Neural cell (in vitro differentiated cells): Measurements from ENCODE around the gene DMRT1. TPM values are rescaled to one million over a fixed set of nuclear protein-coding genes. Genes with fewer than 3 reads are reported as not detected.
"Not testable (repeated sequence)": the region's sequence is repeated elsewhere in the genome, so short reads cannot be mapped to it uniquely, and the experiment has no call there.

Experiments used
- H2AFZ ChIP-seq: fragments of 200-600, 300-800 bp; sonication (generic), shearing (Covaris generic); 2 replicates; pipeline ENCODE4 v1.6.0; 2014; ENCODE audit warnings: low read depth, mild to moderate bottlenecking, antibody characterized with exemption, low read length, moderate library complexity
- H3F3A ChIP-seq: fragments of 200-600 bp; shearing (Covaris generic); 2 replicates; pipeline ENCODE4 v1.6.1; 2016; ENCODE audit warnings: mild to moderate bottlenecking, moderate library complexity, mixed read lengths, antibody characterized with exemption, low read length; ENCODE audit not compliant: insufficient read depth, poor library complexity, severe bottlenecking
- H3K27ac ChIP-seq: fragments of 200-600, 300-800 bp; sonication (generic), shearing (Covaris generic); 2 replicates; pipeline ENCODE4 v1.5.1; 2014; ENCODE audit warnings: mild to moderate bottlenecking, low read length, moderate library complexity
- H3K27me3 ChIP-seq: fragments of 300-800, 200-600 bp; sonication (generic), shearing (Covaris generic); 2 replicates; pipeline ENCODE4 v1.6.0; 2014; ENCODE audit warnings: mild to moderate bottlenecking, low read depth, low read length, moderate library complexity; ENCODE audit not compliant: insufficient read depth
- H3K36me3 ChIP-seq: fragments of 300-800, 200-600 bp; sonication (generic), shearing (Covaris generic); 2 replicates; pipeline ENCODE4 v1.5.1; 2014; ENCODE audit warnings: mild to moderate bottlenecking, antibody characterized with exemption, low read length, moderate library complexity; ENCODE audit not compliant: insufficient read depth
- H3K4me2 ChIP-seq: fragments of 300-800, 200-600 bp; sonication (generic), shearing (Covaris generic); 2 replicates; pipeline ENCODE4 v1.6.0; 2014; ENCODE audit warnings: mild to moderate bottlenecking, low read length
- H3K4me3 ChIP-seq: fragments of 300-800, 200-600 bp; sonication (generic), shearing (Covaris generic); 2 replicates; pipeline ENCODE4 v1.5.1; 2014; ENCODE audit warnings: mild to moderate bottlenecking, low read length, moderate library complexity
- H3K79me2 ChIP-seq: fragments of 200-600 bp; shearing (Covaris generic); replicated peaks from 2 replicates; pipeline ENCODE4 v1.6.0; 2014; ENCODE audit warnings: mild to moderate bottlenecking, low read length, moderate library complexity; ENCODE audit not compliant: insufficient read depth
- H3K9ac ChIP-seq: fragments of 300-800, 200-600 bp; sonication (generic), shearing (Covaris generic); 2 replicates; pipeline ENCODE4 v1.6.1; 2016; ENCODE audit warnings: mild to moderate bottlenecking, low read length, mixed read lengths
- H3K9me2 ChIP-seq: fragments of 200-600 bp; shearing (Covaris generic); 2 replicates; pipeline ENCODE4 v1.6.1; 2016; ENCODE audit warnings: mild to moderate bottlenecking, low read length, mixed read lengths; ENCODE audit not compliant: insufficient read depth
- H3K9me3 ChIP-seq: fragments of 200-600, 300-800 bp; sonication (generic), shearing (Covaris generic); 2 replicates; pipeline ENCODE4 v1.6.1; 2016; ENCODE audit warnings: mild to moderate bottlenecking, mixed run types, low read length, moderate library complexity, mixed read lengths
- H4K20me1 ChIP-seq: fragments of 200-600 bp; shearing (Covaris generic); 2 replicates; pipeline ENCODE4 v1.6.1; 2016; ENCODE audit warnings: mild to moderate bottlenecking, mixed run types; ENCODE audit not compliant: insufficient read depth
- EP300 ChIP-seq: fragments of 450-650 bp; conservative IDR thresholded peaks from 2 replicates; pipeline ENCODE4 v1.6.1; 2014; ENCODE audit warnings: antibody characterized with exemption, mild to moderate bottlenecking, moderate library complexity; ENCODE audit not compliant: poor library complexity, severe bottlenecking
- EZH2 ChIP-seq: fragments of 200-600, 300-800 bp; shearing (Covaris generic), sonication (generic); IDR thresholded peaks from 2 replicates; pipeline ENCODE4 v1.6.1; 2014; ENCODE audit warnings: antibody characterized with exemption, low read length, borderline replicate concordance, mild to moderate bottlenecking; ENCODE audit not compliant: insufficient read depth, poor library complexity, severe bottlenecking
- MXI1 ChIP-seq: fragments of 450-650 bp; conservative IDR thresholded peaks from 2 replicates; pipeline ENCODE4 v1.6.1; 2014; ENCODE audit warnings: antibody characterized with exemption, mild to moderate bottlenecking; ENCODE audit not compliant: poor library complexity, severe bottlenecking
- POLR2AphosphoS5 ChIP-seq: IDR thresholded peaks from 2 replicates; pipeline ENCODE4 v1.6.1; 2012
- RAD21 ChIP-seq: fragments of 450-650 bp; conservative IDR thresholded peaks from 2 replicates; pipeline ENCODE4 v1.6.1; 2014; ENCODE audit warnings: antibody characterized with exemption, mild to moderate bottlenecking, moderate library complexity
- SMC3 ChIP-seq: fragments of 450-650 bp; conservative IDR thresholded peaks from 2 replicates; pipeline ENCODE4 v1.6.1; 2014; ENCODE audit warnings: antibody characterized with exemption, mild to moderate bottlenecking, moderate library complexity; ENCODE audit not compliant: poor library complexity
- TAF1 ChIP-seq: IDR thresholded peaks from 2 replicates; pipeline ENCODE4 v1.6.1; 2012; ENCODE audit warnings: low read depth
- polyA plus RNA-seq: library from polyadenylated mRNA; depleted of rRNA; stranded (reverse); fragments of >200 nt; gene quantifications from 2 replicates; pipeline ENCODE4 v1.2.3, GENCODE V29; 2014
- TF ChIP-seq, protein P1 (sequence below): IDR thresholded peaks from 2 replicates; pipeline ENCODE4 v1.6.1; 2012; ENCODE audit warnings: borderline replicate concordance
- TF ChIP-seq, protein P2 (sequence below): fragments of 450-650 bp; IDR thresholded peaks from 2 replicates; pipeline ENCODE4 v1.5.1; 2014; ENCODE audit warnings: antibody characterized with exemption, mild to moderate bottlenecking, moderate library complexity; ENCODE audit not compliant: poor library complexity, severe bottlenecking

The DMRT1 gene
- polyA plus RNA-seq, 1 donor from 2014 or later, result 0.26 TPM

GRCh38 chr9:995781-996180, 154.3 kb downstream of the DMRT1 start:
- Histone ChIP-seq H3K4me2 (no peak overlapping the region), H2AFZ (no peak overlapping the region), H3K36me3 (no peaks in the 10 kb centered on the region), H3K79me2 (no peaks in the 10 kb centered on the region), H3K27me3 (peaks cover 3% of the 10 kb centered on the region), H3K9me3 (no peaks in the 10 kb centered on the region), H3K4me3 (no peak overlapping the region), H3K9me2 (no peaks in the 10 kb centered on the region), H3K27ac (no peak overlapping the region), H4K20me1 (no peaks in the 10 kb centered on the region), H3F3A (no peaks in the 10 kb centered on the region), H3K9ac (no peak overlapping the region)
- TF ChIP-seq, protein P1, sequence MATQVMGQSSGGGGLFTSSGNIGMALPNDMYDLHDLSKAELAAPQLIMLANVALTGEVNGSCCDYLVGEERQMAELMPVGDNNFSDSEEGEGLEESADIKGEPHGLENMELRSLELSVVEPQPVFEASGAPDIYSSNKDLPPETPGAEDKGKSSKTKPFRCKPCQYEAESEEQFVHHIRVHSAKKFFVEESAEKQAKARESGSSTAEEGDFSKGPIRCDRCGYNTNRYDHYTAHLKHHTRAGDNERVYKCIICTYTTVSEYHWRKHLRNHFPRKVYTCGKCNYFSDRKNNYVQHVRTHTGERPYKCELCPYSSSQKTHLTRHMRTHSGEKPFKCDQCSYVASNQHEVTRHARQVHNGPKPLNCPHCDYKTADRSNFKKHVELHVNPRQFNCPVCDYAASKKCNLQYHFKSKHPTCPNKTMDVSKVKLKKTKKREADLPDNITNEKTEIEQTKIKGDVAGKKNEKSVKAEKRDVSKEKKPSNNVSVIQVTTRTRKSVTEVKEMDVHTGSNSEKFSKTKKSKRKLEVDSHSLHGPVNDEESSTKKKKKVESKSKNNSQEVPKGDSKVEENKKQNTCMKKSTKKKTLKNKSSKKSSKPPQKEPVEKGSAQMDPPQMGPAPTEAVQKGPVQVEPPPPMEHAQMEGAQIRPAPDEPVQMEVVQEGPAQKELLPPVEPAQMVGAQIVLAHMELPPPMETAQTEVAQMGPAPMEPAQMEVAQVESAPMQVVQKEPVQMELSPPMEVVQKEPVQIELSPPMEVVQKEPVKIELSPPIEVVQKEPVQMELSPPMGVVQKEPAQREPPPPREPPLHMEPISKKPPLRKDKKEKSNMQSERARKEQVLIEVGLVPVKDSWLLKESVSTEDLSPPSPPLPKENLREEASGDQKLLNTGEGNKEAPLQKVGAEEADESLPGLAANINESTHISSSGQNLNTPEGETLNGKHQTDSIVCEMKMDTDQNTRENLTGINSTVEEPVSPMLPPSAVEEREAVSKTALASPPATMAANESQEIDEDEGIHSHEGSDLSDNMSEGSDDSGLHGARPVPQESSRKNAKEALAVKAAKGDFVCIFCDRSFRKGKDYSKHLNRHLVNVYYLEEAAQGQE, result no peak
- TF ChIP-seq RAD21 (no peak), TAF1 (no peak), EZH2 (no peak), EP300 (no peak), POLR2AphosphoS5 (no peak), MXI1 (no peak), SMC3 (no peak)
- TF ChIP-seq, protein P2, sequence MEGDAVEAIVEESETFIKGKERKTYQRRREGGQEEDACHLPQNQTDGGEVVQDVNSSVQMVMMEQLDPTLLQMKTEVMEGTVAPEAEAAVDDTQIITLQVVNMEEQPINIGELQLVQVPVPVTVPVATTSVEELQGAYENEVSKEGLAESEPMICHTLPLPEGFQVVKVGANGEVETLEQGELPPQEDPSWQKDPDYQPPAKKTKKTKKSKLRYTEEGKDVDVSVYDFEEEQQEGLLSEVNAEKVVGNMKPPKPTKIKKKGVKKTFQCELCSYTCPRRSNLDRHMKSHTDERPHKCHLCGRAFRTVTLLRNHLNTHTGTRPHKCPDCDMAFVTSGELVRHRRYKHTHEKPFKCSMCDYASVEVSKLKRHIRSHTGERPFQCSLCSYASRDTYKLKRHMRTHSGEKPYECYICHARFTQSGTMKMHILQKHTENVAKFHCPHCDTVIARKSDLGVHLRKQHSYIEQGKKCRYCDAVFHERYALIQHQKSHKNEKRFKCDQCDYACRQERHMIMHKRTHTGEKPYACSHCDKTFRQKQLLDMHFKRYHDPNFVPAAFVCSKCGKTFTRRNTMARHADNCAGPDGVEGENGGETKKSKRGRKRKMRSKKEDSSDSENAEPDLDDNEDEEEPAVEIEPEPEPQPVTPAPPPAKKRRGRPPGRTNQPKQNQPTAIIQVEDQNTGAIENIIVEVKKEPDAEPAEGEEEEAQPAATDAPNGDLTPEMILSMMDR, result no peak

DNA sequence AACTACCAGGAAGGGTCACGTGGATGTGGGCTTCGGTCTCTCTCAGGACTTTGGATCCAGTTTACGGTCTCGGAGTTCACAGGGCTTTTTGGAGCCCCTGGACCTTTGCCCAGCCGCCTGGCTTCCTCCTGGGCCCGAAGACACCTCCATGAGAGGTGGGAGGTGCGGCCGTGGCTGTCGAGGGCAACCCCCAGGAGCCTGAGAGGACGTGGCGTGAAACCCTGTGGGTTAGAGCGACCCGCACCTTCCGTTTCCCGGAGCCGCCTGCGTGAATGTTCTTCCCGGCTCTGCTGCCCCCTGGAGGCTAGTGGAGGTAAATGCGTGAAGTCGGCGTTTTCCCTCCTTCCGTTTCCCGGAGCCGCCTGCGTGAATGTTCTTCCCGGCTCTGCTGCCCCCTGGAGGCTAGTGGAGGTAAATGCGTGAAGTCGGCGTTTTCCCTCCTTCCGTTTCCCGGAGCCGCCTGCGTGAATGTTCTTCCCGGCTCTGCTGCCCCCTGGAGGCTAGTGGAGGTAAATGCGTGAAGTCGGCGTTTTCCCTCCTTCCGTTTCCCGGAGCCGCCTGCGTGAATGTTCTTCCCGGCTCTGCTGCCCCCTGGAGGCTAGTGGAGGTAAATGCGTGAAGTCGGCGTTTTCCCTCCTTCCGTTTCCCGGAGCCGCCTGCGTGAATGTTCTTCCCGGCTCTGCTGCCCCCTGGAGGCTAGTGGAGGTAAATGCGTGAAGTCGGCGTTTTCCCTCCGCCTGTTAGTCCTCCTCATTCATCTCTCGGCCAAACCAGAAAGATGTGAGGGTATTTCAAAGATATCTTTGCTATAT, 157.0 kb downstream of the DMRT1 start:
- not testable (repeated sequence) for H3K9me2 ChIP-seq, H3K4me3 ChIP-seq, H3K9ac ChIP-seq, H2AFZ ChIP-seq, H3F3A ChIP-seq, H3K9me3 ChIP-seq, H3K27ac ChIP-seq, H3K36me3 ChIP-seq, H3K79me2 ChIP-seq, H3K4me2 ChIP-seq, H3K27me3 ChIP-seq, H4K20me1 ChIP-seq
